GM21737 (cell line): ENCODE results near the gene PTCD2.
"Not testable (repeated sequence)": the region's sequence is repeated elsewhere in the genome, so short reads cannot be mapped to it uniquely, and the experiment has no call there.

Experiments
- ATAC-seq: cut with Tn5 transposase; IDR thresholded peaks from one replicate; pipeline ENCODE4 v1.9.1; 2021; ENCODE audit warnings: mild to moderate bottlenecking, moderate library complexity; ENCODE audit not compliant: unreplicated experiment

PTCD2 gene

GRCh38 chr5:72296256-72296655, 23.9 kb upstream of the PTCD2 start:
- ATAC-seq, result no peak

DNA sequence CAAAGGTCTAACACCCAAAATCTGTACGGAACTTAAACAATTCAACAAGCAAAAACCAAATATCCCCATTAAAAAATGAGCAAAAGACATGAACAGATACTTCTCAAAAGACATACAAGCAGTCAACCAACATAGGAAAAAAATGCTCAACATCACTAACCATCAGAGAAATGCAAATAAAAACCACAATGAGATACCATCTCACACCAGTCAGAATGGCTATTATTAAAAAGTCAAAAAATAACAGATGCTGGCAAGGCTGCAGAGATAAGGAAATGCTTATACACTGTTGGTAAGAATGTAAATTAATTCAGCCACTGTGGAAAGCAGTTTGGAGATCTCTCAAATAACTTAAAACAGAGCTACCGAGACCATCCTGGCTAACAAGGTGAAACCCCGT, 22.0 kb upstream of the PTCD2 start:
- ATAC-seq, result not testable (repeated sequence)

- ATAC-seq, result no peak
Observed at GRCh38 chr5:72298711-72299110, 21.5 kb upstream of the PTCD2 start.

DNA sequence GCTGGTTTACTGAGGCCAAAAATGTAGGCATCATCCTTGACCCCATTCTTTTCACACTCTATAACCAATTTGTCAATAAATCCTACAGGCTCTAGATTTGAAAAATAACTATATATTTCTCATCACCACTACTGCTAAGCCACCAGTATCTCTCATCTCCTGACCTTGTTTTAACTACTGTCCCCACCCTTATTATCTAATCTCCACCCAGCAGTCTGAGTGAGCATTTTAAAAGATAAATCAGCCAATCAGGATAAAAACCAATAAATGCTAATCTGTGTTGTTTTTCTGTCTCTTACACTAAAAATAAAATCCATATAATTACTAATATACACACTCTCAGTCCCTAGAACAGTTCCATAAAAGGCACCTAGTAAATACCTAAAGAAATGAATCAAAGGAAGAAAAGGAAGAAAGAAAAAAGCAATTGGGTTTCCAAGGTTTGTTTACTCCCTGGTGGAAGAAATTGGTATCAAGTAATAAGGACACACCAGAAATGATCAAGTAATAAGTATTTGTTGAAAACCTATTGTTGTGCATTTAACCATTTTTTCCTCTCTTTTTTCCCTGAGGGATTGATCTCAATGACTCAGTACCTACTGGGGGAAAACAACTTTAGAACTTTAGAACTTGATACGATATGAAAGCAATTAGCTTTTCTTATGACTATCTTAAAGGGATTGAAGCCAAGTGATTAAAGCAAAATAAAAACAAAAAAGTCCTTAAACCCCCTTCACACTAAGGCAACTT, 19.4 kb upstream of the PTCD2 start:
- ATAC-seq, result no peak

GRCh38 chr5:72301557-72301956, 18.6 kb upstream of the PTCD2 start:
- peak; percentile 51 for ATAC-seq

GRCh38 chr5:72302171-72302570, 18.0 kb upstream of the PTCD2 start:
- ATAC-seq, result no peak

DNA sequence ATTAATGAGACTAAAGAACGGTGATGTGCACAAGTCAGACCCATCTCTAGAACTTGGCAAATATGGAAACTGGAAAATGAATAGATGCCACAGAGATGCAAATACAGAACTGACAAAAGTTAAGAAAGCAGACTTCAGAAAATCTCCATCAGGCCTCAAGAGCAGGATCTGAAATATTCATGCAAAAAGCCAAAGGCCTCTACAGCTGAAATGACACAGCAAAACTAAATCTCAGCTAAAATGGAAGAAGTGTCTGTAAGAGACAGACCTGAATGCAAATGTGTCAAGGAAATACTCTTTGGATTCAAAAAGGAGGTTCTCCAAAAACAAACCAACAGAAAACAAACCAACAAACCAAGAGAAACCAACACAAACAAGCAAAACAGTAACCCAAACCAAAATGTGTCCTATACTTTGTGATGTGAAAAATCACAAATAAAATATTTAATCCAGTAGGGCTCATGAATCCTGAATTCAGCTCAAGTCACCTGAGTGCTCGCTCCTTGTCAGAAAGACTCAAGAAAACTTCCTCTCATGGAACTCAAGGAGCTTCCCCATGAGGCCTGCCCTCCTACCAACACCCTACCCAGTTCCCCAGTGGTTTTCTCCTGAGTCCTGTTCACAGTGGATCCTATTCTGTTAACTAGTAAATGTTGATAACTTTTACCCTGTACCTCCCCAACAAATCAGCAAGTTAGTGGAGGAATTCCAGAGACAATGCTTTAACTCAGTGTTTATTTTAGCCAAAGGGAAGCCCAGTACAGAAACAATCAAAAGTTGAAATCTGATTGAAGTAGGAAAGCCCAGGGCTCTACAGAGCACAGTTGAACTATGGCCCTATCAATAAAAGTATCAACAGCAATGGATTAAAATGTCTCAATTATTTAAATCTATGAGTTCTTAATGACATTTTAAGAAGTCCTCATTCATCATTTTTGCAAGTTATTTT, 14.7 kb upstream of the PTCD2 start:
- no peak for ATAC-seq

DNA sequence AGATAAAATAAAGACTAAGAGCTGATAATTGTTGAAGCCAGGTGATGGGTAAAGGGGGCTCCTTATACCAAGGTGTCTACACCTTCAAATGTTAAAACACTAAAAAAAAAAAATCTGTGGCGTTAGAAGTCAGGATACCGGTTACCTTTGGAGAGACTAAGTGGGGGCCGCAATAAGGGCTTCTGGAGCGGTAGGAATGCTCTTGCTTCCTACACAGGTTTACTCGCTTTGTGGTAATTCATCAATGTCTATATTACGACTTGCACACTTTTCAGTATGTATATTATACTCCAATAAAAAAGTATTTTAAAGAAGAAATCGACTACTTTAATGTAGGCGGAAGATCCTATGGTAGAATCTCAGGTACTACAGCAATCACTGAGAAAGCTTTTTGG, 12.6 kb upstream of the PTCD2 start:
- ATAC-seq, result no peak

DNA sequence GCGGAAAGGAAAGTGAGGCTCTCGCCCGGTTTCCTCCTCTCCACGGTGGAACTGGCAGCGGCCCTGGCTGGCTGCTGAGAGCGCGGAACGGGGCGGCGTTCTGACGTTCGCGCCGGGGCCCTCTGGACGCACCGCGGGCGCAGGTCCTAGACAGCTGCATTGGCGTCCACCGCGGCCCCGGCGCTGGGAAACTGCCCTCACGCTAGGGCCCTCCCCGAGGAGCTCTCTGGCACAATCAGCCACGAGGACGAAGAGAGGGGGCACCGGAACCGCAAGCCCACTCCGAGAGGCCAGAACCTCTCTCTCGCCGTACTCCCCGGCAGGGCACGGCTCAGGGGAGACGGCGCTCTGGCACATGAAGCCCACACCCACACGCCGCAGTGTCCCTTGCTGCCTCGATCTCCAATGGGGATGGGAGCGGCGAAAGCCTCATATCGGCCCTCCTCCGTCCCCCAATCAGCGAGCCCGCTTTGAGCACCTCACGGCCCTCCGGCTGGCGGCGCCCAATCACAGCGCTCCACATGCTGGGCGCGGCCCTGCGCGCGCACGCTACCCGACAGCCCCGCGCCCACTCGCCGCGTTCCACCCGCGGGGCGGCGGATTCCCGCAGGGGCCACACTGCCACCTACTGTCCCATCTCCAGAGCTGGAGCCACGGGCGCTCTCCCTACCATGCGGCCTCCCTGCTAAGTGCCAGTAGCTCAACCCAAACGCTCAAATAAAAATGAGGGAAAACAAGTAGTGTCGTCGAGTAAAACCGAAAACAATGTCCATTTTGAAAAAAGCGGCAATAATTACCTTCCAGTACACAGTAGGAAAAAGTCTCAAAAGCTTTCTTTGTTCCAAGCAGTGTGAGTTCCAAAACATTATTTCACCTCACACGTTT, 12.0 kb upstream of the PTCD2 start:
- ATAC-seq, result peak; percentile 90

DNA sequence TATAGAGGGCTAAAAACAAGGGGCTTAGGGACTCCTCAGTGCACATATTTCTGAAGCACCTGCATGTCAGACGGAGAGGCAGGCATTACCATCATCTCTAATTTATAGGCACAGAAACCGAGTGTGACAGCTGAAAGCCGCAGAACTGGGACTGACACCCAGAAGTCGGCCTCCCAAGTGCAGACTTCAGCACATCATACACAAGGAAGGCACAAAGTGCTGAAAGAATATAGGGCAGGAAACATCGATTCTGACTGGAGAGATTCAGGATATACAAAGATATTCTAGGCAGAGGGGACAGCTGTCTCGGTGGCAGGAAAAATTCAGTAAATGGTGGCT, 11.4 kb upstream of the PTCD2 start:
- no peak for ATAC-seq

- ATAC-seq, result no peak
Observed at GRCh38 chr5:72313141-72313540, 7.0 kb upstream of the PTCD2 start.

DNA sequence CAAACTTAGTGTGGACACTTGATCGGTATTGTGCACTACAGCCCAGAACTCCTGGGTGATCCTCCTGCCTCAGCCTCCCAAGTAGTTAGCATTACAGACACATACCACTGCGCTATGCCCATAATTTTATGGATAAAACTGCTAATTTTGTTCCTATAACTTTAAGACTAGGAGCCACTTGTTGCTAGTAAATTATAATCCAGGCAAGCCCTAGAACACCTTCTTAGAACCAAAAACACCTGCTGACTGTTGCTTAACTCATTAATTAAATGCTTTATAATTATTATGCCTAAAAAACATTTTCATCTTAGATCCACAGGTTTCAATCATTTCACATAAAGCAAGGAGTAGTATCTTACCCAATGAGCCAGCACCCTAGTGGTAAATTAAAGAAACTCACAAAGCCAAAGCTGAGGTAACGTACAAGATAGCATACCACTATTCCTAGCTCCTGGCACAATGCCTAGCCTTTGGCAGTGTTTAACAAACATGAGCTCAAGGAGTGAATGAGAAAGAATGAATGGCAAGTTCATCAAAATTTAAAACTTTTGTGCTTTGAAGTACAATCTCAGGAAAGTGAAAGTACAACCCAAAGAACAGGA, 5.5 kb upstream of the PTCD2 start:
- ATAC-seq, result no peak

DNA sequence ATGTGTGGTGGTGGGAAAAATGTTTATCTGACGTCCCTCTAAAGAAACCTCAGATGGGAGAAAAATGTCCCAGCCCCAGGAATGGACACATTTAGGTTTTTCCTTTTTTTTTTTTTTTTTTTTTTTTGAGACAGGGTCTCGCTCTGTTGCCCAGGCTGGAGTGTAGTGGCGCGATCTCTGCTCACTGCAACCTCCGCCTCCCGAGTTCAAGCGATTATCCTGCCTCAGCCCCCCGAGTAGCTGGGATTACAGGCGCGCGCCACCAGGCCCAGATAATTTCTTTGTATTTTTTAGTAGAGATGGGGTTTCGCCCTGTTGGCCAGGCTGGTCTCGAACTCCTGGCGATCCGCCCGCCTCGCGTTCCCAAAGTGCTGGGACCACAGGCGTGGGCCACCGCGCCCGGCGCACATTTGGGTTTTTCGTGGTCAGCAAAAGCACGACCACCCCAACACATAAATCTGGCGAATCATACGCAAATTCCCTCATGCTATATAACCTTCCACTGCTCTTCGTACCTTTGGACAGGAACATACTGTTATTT, 668 bp upstream of the PTCD2 start:
- not testable (repeated sequence) for ATAC-seq

DNA sequence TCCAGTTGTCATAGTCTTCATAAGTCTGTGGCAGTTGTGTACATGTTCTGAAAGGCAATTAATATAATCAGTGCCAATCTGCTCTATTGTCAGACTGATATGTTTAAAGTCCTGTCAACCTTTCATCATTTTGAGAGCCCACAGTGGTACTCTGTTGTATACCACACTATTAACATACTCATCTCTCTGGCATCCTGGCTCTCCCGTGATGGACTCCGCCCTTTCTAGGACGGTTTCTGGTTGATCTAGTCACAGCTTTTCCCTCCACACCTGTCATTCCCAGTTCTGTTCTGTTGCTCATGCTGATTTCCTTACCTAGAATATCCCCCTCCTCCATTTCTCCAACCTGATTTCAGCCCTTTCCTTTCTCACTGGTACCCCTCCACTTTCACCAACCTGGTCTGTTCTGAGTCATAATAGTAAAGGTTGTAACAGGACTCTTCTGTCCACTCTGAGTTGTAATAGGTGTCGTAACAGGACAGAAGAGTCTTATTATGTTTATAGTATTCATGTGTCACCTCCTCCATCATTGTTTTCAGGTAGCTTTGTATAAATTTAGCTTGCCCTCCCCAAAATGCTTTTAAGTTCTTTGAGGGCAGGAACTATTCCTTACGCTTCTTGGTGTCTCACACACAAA, 4.1 kb downstream of the PTCD2 start:
- ATAC-seq, result no peak

DNA sequence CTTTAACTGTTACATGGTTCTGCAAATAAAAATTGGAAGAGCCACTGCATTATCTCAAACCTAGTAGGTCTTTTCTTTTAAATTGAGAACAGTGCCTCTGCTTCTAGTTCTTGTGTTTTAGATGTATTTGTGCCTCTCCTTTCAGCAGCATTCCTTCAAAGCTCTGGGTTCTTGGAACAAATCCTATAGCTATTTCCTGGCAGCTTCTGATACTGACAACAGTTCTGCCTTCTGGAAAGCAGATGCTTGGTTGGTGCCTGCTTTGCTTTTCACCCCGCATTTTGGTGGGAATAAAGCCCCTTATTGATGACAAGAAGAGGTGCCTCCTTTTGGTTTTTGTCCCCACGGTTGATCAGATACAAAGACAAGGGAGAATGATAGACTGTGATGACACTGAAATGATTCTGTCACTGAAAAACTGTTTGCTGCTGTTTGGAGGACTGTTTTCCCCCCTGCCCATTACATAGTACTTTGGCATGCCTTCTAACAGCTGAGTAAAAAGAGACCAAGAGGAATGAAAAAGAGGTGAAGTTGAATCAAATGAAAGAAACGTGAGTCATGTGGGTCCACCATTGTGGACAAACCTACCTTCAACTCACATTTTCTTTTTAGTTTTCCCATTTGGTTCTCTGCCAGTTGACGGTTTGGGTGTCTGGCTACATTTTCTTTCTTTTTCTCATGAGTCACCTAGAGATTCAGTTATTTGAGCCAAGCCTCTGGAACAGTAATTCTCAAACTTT, 5.6 kb downstream of the PTCD2 start:
- ATAC-seq, result no peak

DNA sequence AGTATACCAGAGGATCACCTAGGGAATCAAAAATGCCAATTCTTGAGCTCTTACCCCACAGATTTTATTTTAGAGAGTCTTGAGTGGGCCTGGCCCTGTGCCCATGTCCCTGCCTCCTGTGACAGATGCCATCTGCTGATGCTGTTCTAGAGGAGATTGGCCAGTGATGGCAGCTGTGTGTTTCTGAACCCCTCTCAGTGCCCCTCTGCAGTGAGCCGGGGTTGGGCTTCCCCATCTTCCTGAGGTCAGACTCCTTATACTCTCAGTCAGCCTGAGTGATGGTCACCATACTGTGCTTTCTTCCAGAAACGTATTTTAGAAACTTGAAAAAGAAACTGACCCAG, 6.1 kb downstream of the PTCD2 start:
- no peak for ATAC-seq

- no peak for ATAC-seq
Observed at GRCh38 chr5:72328172-72328571, 8.0 kb downstream of the PTCD2 start.

DNA sequence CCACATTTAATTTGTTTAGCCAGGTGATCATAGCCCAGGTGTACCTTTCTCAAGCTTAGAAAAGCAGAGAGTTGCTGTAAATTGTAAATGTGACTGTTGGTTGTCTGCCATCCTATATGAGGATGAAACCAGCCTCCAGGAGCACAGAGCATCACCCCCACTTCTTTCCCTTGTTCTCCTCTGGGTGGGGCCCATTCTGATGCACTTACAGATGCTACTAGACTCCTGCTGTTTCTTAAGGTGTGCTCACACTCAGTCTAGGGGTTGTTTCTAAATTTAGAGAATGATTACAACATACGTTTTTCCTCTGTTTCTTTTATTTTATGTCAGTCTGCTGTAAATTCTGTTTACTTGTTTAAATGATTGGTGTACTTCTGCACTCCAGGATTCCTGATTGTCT, 10.5 kb downstream of the PTCD2 start:
- ATAC-seq, result no peak

DNA sequence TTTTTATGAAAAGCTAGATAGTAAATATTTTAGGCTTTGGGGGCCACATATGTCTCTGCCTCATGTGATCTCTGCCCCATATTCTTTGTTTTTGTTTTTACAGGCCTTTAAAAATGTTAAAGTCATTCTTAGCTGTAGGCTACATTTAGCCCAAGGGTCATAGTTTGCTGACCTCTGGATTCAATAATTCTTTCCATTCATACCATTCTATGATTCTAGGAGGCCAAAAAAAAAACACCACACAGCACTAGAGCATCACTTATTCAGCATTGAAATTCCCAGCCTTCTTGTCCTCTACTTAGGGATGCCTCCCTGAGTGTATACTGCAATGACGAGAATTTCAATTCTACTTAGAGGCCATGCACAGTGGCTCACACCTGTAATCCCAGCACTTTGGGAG, 17.0 kb downstream of the PTCD2 start:
- no peak for ATAC-seq
